BLaER1 (cell line): ENCODE measurements around the gene CXXC1.

Experiments used
- H3K27ac ChIP-seq: shearing (Covaris generic); formaldehyde crosslinking; 2 replicates; pipeline ENCODE4 v1.8.1; 2022
- H3K27me3 ChIP-seq: shearing (Covaris generic); formaldehyde crosslinking; 2 replicates; pipeline ENCODE4 v1.8.1; 2022
- H3K36me3 ChIP-seq: shearing (Covaris generic); formaldehyde crosslinking; 2 replicates; pipeline ENCODE4 v1.8.1; 2022
- H3K4me1 ChIP-seq: shearing (Covaris generic); formaldehyde crosslinking; 2 replicates; pipeline ENCODE4 v1.8.1; 2022
- H3K4me2 ChIP-seq: shearing (Covaris generic); formaldehyde crosslinking; 2 replicates; pipeline ENCODE4 v1.8.1; 2022
- H3K4me3 ChIP-seq: shearing (Covaris generic); formaldehyde crosslinking; 2 replicates; pipeline ENCODE4 v1.8.1; 2022
- H3K9ac ChIP-seq: shearing (Covaris generic); formaldehyde crosslinking; 2 replicates; pipeline ENCODE4 v1.8.1; 2022
- H3K9me3 ChIP-seq: shearing (Covaris generic); formaldehyde crosslinking; 2 replicates; pipeline ENCODE4 v1.8.1; 2022
- H4K20me1 ChIP-seq: shearing (Covaris generic); formaldehyde crosslinking; 2 replicates; pipeline ENCODE4 v1.8.1; 2022
- Cebpa-rat ChIP-seq: shearing (Covaris generic); IDR thresholded peaks from 2 replicates; pipeline ENCODE4 v1.8.1; 2022

CXXC1 gene

DNA sequence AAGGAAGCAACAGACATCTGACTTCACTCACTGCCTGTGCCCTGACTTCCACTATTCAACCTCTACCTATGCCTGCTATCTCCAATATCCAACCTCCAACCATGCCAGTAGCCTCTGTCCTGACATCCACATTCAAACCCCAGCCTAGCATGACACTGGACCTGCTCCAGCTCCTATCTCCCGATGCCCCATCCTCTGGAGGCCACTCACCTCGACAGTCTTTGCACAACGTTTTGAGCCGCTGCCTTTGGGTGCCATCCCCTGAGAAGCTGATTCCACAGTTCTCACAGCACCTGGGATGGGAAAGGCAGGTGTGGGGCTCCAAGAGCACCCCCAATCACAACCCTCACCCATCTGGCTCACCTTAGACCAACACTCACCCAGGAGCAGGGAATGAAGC is 11.0 kb downstream of the CXXC1 start:
- Histone ChIP-seq H4K20me1 (peaks cover 43% of the 10 kb centered on the region; the same call in 1 of the 2 replicates), H3K4me2 (no peak overlapping the region), H3K36me3 (peaks cover 79% of the 10 kb centered on the region), H3K4me3 (no peak overlapping the region), H3K4me1 (peaks cover 22% of the 10 kb centered on the region), H3K27ac (no peak overlapping the region), H3K9ac (no peak overlapping the region), H3K9me3 (no peaks in the 10 kb centered on the region), H3K27me3 (no peaks in the 10 kb centered on the region; the same call in 1 of the 2 replicates)
- no peak for TF ChIP-seq Cebpa-rat

DNA sequence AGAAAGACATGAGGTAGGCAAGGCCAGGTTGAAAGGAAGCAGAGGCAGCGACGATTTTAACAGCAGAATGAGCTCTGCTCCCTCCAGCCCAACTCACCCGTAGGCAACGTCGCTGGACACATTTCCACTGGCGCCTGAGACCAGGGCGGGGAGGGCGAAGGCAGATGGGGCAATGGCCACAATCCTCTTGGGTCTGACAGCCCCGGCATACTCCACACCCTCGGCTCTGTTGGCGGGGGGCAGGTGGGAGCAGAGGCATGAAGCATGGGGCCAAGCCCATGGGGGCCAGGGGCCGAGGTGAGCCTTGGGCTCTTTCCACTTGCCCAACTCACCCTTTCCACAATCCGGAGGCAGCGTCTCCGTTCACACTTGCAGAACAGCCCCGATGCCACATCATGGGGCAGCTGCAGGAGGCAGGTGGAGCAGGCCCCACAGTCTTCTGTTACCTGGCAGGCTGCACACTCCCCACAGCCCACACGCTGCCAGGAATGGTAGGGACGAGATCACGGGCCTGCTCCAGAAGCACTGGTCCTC is 11.9 kb downstream of the CXXC1 start:
- H3K4me3 ChIP-seq: no peak overlapping the region
- no peak overlapping the region for H3K9ac ChIP-seq
- TF ChIP-seq Cebpa-rat: no peak
- no peaks in the 10 kb centered on the region; the same call in 1 of the 2 replicates for H3K27me3 ChIP-seq
- H3K9me3 ChIP-seq: no peaks in the 10 kb centered on the region
- peaks cover 45% of the 10 kb centered on the region for H4K20me1 ChIP-seq
- no peak overlapping the region for H3K4me2 ChIP-seq
- peaks cover 88% of the 10 kb centered on the region for H3K36me3 ChIP-seq
- peaks cover 20% of the 10 kb centered on the region for H3K4me1 ChIP-seq
- H3K27ac ChIP-seq: no peak overlapping the region

DNA sequence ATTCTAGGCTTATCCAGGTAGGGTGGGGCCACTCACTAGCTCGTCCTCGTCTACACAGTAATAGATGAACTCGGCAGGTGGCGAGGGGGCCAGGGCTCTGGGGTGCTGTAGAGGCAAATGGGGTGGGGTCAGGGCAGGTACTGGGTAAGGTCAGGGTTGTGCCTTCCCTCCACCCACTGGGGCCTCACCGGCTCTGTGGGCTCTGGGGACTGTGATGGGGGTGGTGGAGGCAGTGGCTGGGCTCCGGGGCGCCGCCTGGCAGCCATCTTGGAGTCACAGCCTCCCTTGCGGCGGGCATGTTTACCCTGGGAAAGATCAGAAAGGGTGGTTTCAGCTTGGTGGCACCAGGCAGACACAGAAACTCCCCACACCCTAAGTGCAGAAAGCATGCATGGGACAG is 12.6 kb downstream of the CXXC1 start:
- no peak overlapping the region for H3K4me3 ChIP-seq
- H3K27ac ChIP-seq: no peak overlapping the region
- H3K27me3 ChIP-seq: no peaks in the 10 kb centered on the region; the same call in 1 of the 2 replicates
- no peak for TF ChIP-seq Cebpa-rat
- peaks cover 94% of the 10 kb centered on the region for H3K36me3 ChIP-seq
- H3K4me1 ChIP-seq: peaks cover 14% of the 10 kb centered on the region
- H3K9me3 ChIP-seq: no peaks in the 10 kb centered on the region
- peaks cover 49% of the 10 kb centered on the region for H4K20me1 ChIP-seq
- H3K9ac ChIP-seq: no peak overlapping the region
- H3K4me2 ChIP-seq: no peak overlapping the region

DNA sequence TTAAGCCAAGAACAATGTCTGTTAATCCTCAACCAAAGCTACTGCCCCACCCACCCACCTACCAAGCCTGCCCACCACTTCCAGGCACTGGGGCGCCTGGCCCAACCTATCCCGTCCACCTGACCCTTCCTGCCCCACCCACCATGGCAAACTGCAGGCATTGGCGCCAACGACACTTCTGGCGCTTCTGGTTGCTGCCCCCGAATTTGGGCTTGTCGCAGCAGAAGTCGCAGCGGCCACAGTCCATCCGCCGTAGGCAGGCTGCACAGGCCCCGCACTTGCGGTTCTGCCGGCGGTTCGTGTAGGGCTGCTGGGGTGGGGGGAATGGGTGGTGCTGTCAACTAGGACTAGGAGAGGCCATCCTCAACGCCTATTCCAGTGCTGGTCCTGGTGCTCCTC is 13.4 kb downstream of the CXXC1 start:
- no peak overlapping the region for H3K27ac ChIP-seq
- H3K27me3 ChIP-seq: no peaks in the 10 kb centered on the region; the same call in 1 of the 2 replicates
- H3K36me3 ChIP-seq: peaks cover 95% of the 10 kb centered on the region

DNA sequence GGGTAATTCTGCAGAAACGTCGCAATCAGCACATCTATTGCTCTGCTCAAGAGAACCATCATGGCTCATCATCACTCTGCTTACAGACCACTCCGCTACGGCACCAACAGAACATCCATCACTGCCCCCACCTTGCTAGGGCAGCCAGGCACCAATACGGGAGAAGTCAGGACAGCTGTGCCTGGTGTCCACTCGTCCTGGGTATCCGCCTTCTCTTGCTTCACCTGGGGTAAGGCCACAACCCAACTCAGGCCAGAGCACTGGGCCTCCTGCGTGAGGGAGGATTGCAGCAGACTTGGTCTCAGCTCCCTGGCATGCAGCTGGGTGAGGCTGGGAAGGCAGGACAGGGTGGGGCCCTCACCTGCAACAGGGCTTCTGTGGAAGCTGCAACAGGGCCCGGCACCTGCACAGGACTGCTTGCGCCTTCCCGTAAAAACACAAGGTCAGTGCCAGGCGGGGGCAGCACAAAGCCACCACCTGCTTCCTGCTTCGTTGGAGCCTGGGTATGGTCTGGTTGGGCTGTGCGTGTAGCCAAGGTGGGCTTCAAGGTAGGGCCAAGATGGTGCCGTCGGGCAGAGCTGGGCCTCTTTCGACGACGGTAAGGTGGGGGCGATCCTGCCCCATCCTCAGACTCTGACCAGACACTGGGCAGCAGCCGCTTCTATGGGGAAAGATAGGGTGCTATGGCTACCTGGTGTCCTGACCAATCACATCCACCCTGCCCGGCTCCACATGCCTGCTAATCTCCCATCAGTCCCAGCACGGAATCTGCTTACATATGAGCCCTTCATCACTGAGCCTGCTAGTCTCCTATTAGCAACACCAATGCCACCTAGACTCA is 14.1 kb downstream of the CXXC1 start:
- H4K20me1 ChIP-seq: peaks cover 49% of the 10 kb centered on the region
- no peak for TF ChIP-seq Cebpa-rat
- H3K27ac ChIP-seq: no peak overlapping the region
- H3K4me1 ChIP-seq: peaks cover 3% of the 10 kb centered on the region
- H3K9ac ChIP-seq: no peak overlapping the region
- no peaks in the 10 kb centered on the region for H3K9me3 ChIP-seq
- no peaks in the 10 kb centered on the region; the same call in 1 of the 2 replicates for H3K27me3 ChIP-seq
- no peak overlapping the region for H3K4me3 ChIP-seq
- H3K4me2 ChIP-seq: no peak overlapping the region
- peaks cover 95% of the 10 kb centered on the region for H3K36me3 ChIP-seq

More for the DNA sequence above, 13.4 kb downstream of the CXXC1 start:
- Histone ChIP-seq H3K4me1 (peaks cover 5% of the 10 kb centered on the region), H3K9me3 (no peaks in the 10 kb centered on the region), H3K9ac (no peak overlapping the region), H3K4me2 (no peak overlapping the region), H4K20me1 (peaks cover 47% of the 10 kb centered on the region), H3K4me3 (no peak overlapping the region)
- no peak for TF ChIP-seq Cebpa-rat

DNA sequence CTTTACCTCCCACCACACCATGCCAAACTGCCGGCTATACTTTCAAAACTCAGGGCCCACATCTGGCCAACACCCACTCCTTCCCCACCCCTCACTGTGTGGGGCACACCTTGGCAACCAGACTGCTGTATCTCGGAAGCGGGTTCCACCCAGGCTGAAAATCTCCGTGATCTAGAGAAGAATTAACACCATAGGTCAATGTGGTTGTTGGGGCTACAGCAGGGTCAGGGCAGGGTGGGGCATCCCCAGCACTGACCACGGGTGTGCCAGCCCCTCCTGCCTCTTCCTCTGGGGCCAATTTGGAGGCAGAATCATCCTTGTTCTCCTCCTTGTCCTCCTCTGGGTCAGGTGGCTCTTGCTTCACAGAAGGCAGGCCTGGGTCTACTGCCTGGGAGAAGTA is 14.9 kb downstream of the CXXC1 start:
- no peak overlapping the region for H3K4me2 ChIP-seq
- H3K27me3 ChIP-seq: no peaks in the 10 kb centered on the region; the same call in 1 of the 2 replicates
- no peak overlapping the region for H3K27ac ChIP-seq
- no peak for TF ChIP-seq Cebpa-rat
- peaks cover 47% of the 10 kb centered on the region for H4K20me1 ChIP-seq
- no peak overlapping the region for H3K4me3 ChIP-seq
- peaks cover 11% of the 10 kb centered on the region for H3K4me1 ChIP-seq
- peaks cover 87% of the 10 kb centered on the region for H3K36me3 ChIP-seq
- no peak overlapping the region for H3K9ac ChIP-seq
- no peaks in the 10 kb centered on the region for H3K9me3 ChIP-seq

DNA sequence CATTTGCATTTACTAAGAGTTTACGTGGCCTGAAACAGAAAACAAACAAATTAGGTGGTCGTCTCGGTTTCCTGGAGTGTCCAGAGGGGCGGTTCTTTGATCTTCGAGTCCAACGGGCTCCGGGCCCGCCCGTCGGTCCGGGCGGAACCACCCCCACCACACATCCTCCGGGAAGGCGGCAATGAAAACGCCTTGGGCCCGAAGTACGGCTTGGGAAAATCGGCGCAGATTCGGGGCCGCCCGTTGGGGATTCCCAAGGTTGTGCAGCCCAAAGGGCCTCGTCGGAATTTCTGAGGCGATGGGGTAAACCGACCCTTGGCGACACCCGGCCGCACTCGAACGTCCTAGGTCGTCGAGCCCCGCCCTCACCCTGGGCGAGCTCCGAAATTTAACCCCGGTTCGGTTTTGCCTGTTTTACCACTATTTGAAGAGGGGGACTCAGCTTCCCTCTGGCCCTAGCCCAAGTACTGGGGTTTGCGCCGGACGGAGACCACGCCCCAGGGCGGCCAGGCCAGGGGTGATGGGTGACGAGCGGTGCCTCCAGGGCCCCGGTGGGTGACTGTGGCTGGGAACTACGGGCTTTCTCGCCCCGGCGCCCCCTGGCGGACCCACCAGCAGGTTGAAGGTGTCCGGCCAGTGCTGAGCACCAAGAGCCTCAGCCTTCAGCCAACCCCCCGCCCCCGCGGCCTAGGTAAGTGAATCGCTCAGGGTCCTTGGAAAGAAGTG is 19.3 kb downstream of the CXXC1 start:
- H3K36me3 ChIP-seq: peaks cover 45% of the 10 kb centered on the region
- H3K4me1 ChIP-seq: peaks cover 31% of the 10 kb centered on the region
- 0 out of 2 replicates have a peak overlapping the region, but pooled peaks have one; percentile 5 for H3K9ac ChIP-seq
- no peaks in the 10 kb centered on the region for H3K27me3 ChIP-seq
- peaks cover 40% of the 10 kb centered on the region for H4K20me1 ChIP-seq
- no peak for TF ChIP-seq Cebpa-rat
- H3K9me3 ChIP-seq: no peaks in the 10 kb centered on the region
- peak overlapping the region; percentile 84 for H3K4me2 ChIP-seq
- peak overlapping the region; percentile 62 for H3K4me3 ChIP-seq
- no peak overlapping the region for H3K27ac ChIP-seq

DNA sequence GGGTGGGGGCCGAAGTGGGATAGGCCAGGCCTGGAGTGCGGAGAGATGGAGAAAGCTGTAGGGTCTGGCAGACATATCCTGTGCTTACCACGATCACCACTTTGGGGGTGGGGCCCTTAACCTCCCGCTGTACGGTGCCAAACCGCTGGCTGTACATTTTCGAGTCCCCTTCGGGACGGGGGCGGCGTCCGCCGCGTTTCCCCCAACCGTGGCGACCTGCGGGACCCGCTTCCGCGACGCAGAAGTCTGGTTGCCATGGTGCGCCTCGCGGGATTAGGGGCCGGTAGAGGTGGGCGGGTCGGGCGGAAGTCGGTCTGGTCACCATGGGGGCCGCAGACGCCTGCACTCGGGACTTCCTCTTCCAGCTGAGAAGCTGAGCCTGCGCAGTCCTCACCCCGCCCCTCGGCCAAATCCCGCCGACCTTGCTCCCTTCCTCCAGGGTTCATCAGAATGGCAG is 21.2 kb downstream of the CXXC1 start, which contains the start of gene CFAP53:
Gene CFAP53 (minus strand): TSS at position 248 of the 457 bp plus-strand sequence. CDS start 91 bp downstream, at position 157.
- H3K4me2 ChIP-seq: peak within 1 kb of the TSS; percentile 91
- H3K27me3 ChIP-seq: no peaks in the 10 kb centered on the region
- H4K20me1 ChIP-seq: peaks cover 27% of the 10 kb centered on the region
- 0 out of 2 replicates have a peak within 1 kb of the TSS, but pooled peaks have one; percentile 26 for H3K9ac ChIP-seq
- no peak for TF ChIP-seq Cebpa-rat
- H3K4me3 ChIP-seq: peak within 1 kb of the TSS; percentile 67
- H3K4me1 ChIP-seq: peaks cover 31% of the 10 kb centered on the region
- H3K9me3 ChIP-seq: no peaks in the 10 kb centered on the region
- H3K27ac ChIP-seq: peak within 1 kb of the TSS; percentile 7; the same call in 1 of the 2 replicates
- H3K36me3 ChIP-seq: peaks cover 26% of the 10 kb centered on the region

DNA sequence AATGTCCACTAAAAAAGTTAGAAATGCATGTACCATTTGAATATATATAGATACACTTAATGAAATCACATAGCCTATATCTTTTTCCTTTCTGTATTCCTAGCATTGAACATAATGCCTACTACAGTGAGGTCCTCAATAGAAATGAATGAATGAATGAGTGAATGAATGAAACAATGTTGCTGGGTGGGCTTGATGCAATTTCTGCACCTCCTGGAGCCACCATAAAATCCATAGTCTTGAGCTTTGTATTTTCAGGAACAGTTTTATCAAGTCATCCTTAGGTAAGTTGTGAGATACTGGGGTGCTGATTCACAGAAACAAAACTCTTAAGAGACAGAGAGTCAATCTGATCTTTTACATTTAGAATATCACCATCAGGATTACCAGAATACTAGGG is 24.5 kb downstream of the CXXC1 start:
- peaks cover 23% of the 10 kb centered on the region for H3K4me1 ChIP-seq
- TF ChIP-seq Cebpa-rat: no peak
- H3K9ac ChIP-seq: no peak overlapping the region
- H4K20me1 ChIP-seq: peaks cover 1% of the 10 kb centered on the region; the same call in 1 of the 2 replicates
- no peaks in the 10 kb centered on the region for H3K27me3 ChIP-seq
- H3K4me3 ChIP-seq: no peak overlapping the region
- no peak overlapping the region for H3K27ac ChIP-seq
- peaks cover 4% of the 10 kb centered on the region; the same call in 1 of the 2 replicates for H3K9me3 ChIP-seq
- H3K36me3 ChIP-seq: no peaks in the 10 kb centered on the region
- H3K4me2 ChIP-seq: no peak overlapping the region
